DND-41 (cell line): ENCODE data around the gene ABCB9.

Source experiments
- EZH2 ChIP-seq: IDR thresholded peaks from 3 replicates; pipeline ENCODE4 v1.6.1; 2012; ENCODE audit warnings: borderline replicate concordance, low read depth, mild to moderate bottlenecking, moderate library complexity, low read length, inconsistent platforms; ENCODE audit not compliant: severe bottlenecking
- TF ChIP-seq, protein P1 (sequence below): IDR thresholded peaks from 2 replicates; pipeline ENCODE4 v1.5.1; 2012; ENCODE audit warnings: borderline replicate concordance, low read length, moderate library complexity, mild to moderate bottlenecking; ENCODE audit not compliant: poor library complexity, severe bottlenecking; ENCODE audit errors: extremely low read depth

DNA sequence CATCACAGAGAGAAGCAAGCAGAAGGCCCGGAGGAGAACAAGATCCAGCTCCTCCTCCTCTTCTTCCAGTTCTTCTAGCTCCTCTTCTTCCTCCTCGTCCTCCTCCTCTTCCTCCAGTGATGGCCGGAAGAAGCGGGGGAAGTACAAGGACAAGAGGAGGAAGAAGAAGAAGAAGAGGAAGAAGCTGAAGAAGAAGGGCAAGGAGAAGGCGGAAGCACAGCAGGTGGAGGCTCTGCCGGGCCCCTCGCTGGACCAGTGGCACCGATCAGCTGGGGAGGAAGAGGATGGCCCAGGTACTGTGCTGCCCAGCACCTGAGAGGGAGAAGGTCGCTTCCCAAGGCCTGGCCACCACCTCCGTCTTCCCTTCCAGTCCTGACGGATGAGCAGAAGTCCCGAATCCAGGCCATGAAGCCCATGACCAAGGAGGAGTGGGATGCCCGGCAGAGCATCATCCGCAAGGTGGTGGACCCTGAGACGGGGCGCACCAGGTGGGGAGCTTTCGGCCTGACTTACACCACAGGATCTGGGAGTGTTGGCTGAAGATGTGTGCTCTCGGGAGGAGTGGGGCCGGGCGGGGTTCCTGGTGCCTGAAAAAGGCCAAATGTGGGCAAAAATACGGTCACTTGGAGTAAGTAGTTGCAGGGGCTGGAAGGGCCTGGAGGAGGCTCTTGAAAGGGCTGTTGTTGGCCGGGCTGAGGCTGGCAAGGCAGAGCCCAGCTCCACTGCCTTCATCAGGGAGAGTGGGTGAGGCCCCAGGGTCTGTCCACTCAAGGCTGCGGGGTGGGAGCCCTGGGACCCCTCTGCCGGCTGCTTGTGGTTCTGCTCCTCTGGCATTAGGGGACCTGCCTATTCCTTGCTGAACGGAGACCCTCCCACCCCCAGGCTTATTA is 15.6 kb upstream of the ABCB9 start:
- TF ChIP-seq, protein P1, sequence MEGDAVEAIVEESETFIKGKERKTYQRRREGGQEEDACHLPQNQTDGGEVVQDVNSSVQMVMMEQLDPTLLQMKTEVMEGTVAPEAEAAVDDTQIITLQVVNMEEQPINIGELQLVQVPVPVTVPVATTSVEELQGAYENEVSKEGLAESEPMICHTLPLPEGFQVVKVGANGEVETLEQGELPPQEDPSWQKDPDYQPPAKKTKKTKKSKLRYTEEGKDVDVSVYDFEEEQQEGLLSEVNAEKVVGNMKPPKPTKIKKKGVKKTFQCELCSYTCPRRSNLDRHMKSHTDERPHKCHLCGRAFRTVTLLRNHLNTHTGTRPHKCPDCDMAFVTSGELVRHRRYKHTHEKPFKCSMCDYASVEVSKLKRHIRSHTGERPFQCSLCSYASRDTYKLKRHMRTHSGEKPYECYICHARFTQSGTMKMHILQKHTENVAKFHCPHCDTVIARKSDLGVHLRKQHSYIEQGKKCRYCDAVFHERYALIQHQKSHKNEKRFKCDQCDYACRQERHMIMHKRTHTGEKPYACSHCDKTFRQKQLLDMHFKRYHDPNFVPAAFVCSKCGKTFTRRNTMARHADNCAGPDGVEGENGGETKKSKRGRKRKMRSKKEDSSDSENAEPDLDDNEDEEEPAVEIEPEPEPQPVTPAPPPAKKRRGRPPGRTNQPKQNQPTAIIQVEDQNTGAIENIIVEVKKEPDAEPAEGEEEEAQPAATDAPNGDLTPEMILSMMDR, result no peak
- no peak for TF ChIP-seq EZH2
